Activated CD4-positive, CD25-positive, alpha-beta regulatory T cell treated with anti-CD3 and anti-CD28 coated beads, Interleukin-2, amount 50 U/mL, for 24 hours (primary cell): ENCODE data around the gene ZNF436.
A peak's percentile ranks its signal among the peaks of the same experiment; 100 is the strongest.
"Not testable (repeated sequence)": the region's sequence is repeated elsewhere in the genome, so short reads cannot be mapped to it uniquely, and the experiment has no call there.

Experiments
- ATAC-seq, 2 donors: fragments of 150-1000 bp; cut with Tn5 transposase; one replicate each; pipeline ENCODE4 v1.10.0; 2021; ENCODE audit warnings: mild to moderate bottlenecking in 1 of 2, moderate library complexity in 1 of 2

ZNF436 gene

GRCh38 chr1:23392125-23392855 is 22.7 kb upstream of the ZNF436 start:
- no peak for ATAC-seq

GRCh38 chr1:23389837-23390321 is 20.2 kb upstream of the ZNF436 start:
- no peak for ATAC-seq

GRCh38 chr1:23387494-23387893 is 17.9 kb upstream of the ZNF436 start:
- ATAC-seq, result no peak

- ATAC-seq, result no peak
Observed at GRCh38 chr1:23385119-23385621, 15.5 kb upstream of the ZNF436 start.

GRCh38 chr1:23384312-23385058 is 14.8 kb upstream of the ZNF436 start:
- no peak for ATAC-seq

GRCh38 chr1:23383577-23384311 is 14.1 kb upstream of the ZNF436 start:
- ATAC-seq, result no peak

GRCh38 chr1:23381233-23381885 is 11.7 kb upstream of the ZNF436 start:
- no peak for ATAC-seq

- no peak for ATAC-seq
Observed at GRCh38 chr1:23380719-23381118, 11.1 kb upstream of the ZNF436 start.

GRCh38 chr1:23380236-23380635 is 10.6 kb upstream of the ZNF436 start:
- ATAC-seq, result not testable (repeated sequence)

GRCh38 chr1:23376890-23377811 is 7.5 kb upstream of the ZNF436 start:
- no peak for ATAC-seq

GRCh38 chr1:23374079-23374735 is 4.6 kb upstream of the ZNF436 start:
- not testable (repeated sequence) for ATAC-seq

- no peak for ATAC-seq
Observed at GRCh38 chr1:23371987-23372880, 2.6 kb upstream of the ZNF436 start.

- ATAC-seq, result no peak
Observed at GRCh38 chr1:23370709-23371584, 1.3 kb upstream of the ZNF436 start.

GRCh38 chr1:23370330-23370708 is 683 bp upstream of the ZNF436 start:
- no peak for ATAC-seq

GRCh38 chr1:23368562-23369334 is 888 bp downstream of the ZNF436 start:
- peak; percentile 75 to 80 for ATAC-seq

- peak; percentile 94 to 95 for ATAC-seq
Observed at GRCh38 chr1:23367791-23368561, 1.7 kb downstream of the ZNF436 start.

- no peak for ATAC-seq
Observed at GRCh38 chr1:23367451-23367790, 2.2 kb downstream of the ZNF436 start.
